Epithelial cell of prostate (primary cell): Measurements from ENCODE around the gene EPHA5.

Experiments used
- DNase-seq: peaks from one replicate; pipeline ENCODE4 v3.0.0-alpha.2; 2011; ENCODE audit warnings: low read depth, low spot score
- H3K27ac ChIP-seq: fragments of 450-650 bp; 2 replicates; pipeline ENCODE4 v1.5.1; 2017; ENCODE audit warnings: mild to moderate bottlenecking

The EPHA5 gene

DNA sequence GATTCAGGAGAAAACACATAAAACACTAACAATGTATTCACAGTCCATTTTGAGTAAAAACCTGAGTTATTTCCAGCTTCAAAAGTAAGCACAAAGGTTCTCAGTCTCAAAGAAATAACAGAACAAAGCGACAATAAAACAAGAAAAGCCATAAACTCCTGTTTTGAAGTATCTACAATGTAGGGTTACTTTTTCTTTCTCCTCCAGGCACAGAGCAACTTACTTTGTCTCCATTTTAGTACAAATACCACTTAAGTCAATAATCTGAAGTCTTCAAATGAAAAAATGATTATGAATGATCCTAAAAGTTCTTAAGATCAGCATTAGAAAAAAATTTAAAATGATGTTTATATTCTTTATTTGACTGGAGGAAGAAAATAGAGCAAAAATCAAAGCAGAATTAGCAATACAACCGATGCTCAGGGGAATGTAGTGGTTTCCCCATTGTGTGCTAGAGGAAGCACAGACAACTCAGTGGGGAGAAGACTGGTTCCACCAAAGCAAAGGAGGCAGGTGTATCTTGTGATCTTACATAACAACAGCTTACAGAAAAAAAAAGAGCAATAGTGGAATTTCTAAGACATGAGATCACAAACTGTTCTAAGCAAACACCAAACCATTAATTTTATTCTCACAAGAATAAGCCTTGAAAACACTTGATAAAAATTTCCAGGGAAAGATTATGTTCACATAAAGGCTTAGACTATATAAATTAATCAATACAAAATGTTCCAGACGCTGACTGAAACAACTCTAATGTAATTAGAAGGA is 35.1 kb downstream of the EPHA5 start:
- no peak for DNase-seq
- no peak overlapping the region for H3K27ac ChIP-seq

DNA sequence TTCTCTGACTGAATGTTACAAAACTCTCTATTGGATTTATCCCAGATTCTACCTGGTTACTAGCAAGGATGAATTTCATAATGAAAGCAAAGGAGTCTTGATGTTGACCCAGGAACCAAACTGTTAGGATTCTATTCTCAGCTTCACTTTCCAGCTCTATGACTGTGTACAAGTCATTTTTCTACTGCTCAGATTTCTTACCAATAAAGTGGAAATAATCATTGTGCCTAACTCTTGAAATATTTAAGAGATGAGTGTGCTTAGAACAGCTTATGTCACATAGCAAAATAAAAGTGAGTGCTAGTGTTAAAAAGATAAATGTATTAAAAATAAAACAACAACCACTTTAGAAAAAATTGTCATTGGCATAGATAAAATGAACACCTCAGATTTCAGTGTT is 45.6 kb downstream of the EPHA5 start:
- DNase-seq: no peak
- no peak overlapping the region for H3K27ac ChIP-seq

DNA sequence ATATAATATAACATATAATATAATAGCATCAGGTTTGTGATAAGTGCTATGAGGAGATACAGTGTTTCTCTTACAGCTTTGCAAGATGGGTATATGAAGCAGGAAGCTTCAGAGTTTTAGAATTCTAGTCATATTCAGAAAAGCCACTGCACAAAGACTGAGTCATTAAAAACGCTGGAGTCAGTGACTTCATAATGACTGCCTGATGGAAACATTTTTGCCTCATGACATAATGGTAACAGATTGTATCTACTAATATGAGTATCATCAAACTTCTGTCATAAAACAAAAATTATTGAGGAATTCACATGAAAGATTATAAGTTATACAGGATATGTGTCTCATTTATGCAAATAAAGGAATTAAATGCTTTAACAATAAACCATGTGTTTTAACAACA is 46.8 kb downstream of the EPHA5 start:
- H3K27ac ChIP-seq: no peak overlapping the region
- DNase-seq: no peak

DNA sequence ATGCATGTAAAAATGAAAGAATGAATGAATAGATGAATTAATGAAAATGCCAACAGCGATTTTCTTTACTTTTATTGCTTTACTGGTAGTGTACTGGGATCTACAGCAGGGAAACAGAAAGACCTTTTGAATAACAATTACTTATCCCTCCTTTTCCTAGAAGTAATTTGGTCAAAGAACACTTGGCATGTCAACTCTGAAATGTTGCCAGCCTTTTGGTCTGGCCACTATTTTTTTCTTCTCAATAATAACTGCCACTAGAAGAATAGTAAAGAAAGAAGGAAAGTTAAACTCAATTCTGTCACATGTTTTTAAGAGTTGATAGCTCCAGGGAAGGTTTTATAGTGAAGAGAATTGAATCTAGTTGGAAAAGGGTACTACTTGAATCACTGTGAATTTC is 52.9 kb downstream of the EPHA5 start:
- no peak for DNase-seq

DNA sequence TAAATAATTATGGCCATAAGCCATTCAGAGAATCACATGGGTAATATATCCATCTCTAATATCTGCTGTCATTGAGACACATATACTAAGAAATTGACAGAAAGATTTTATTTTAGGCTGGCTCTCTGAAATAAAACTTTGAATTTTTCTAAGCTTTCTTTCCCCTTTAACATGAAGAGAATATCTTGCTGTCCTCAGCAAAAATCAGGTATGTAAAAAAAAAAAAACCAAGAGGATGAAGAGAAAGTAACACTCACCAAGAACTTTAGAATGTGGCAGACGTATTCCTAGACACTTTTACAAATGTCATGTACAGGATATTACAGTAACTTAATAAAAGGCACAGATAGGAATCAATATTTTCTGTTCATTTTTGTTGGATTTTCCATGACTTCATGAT is 65.8 kb downstream of the EPHA5 start:
- no peak for DNase-seq
- no peak overlapping the region for H3K27ac ChIP-seq

More for the DNA sequence above, 52.9 kb downstream of the EPHA5 start:
- no peak overlapping the region for H3K27ac ChIP-seq

DNA sequence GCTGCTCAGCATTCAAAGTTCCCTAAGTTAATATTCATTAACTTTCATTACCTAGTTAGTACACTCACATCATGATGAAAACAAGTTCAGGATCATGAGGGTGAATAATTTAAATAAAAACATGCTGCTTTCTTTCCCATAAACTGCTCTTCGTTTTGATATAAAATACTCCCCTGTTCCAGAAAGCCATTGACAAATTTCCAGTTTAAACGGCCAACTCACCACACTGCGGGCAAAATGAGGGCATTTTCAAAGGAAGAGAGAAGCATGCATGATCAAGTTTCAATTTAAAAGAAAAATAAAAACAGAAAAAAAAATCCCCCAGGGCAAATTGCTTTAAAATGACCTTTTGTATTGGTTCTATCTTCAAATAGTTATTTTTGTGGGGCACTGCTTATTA is 69.6 kb downstream of the EPHA5 start:
- H3K27ac ChIP-seq: no peak overlapping the region
- DNase-seq: no peak

DNA sequence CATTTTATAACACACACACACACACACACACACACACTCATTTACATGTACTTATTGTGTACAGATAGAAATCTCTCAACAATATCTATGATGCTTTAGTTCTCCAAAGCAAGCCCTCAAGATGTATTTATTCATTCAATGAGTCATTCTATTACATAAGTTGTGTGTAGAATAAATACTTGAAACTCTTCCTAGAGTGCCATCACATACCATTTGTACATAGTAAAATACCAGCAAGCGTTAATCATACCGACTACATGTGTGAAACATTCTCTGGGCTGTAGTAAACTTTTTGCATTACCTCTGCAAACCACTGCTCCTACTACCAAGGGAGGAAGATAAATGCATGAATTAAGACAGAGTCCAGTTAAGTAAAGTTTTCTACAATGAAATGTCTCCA is 70.9 kb downstream of the EPHA5 start:
- no peak overlapping the region for H3K27ac ChIP-seq
- no peak for DNase-seq

DNA sequence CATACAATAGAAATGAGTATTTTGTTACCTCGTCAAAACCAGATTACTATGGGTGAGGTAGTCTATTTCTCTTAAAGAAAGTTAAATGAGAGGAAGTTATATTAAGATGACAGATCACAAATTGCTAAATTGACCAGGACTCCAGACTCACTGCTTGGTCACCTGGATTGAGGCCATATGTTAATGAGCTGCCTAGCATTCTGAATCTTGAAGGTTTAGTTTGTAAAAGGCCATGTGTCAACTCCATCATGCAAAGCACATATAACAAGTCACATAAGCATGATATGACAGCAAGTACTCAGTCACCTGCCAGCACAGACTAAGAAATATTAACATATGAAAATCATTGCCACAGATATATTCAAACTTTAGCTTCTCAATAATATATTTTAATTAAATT is 72.6 kb downstream of the EPHA5 start:
- H3K27ac ChIP-seq: no peak overlapping the region
- no peak for DNase-seq

DNA sequence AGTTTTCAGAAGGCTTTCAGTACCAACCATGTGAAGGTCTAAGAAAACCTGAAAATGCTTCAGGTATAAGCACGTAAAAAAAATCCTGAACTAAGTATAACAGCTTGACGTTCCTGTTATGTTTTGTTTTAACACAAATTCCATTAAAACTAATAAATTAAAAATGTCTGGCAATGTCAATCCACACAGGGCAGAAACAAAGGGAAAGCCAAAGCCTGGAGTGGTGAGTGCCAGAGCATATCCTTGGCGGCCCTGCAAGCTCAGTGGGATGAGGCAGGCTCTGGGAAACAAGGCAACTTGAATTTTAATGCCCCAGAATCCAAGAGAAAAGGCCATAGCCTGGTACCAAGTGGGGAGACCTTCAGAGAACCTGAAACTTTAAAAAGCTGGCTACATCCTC is 78.2 kb downstream of the EPHA5 start:
- no peak overlapping the region for H3K27ac ChIP-seq
- no peak for DNase-seq

DNA sequence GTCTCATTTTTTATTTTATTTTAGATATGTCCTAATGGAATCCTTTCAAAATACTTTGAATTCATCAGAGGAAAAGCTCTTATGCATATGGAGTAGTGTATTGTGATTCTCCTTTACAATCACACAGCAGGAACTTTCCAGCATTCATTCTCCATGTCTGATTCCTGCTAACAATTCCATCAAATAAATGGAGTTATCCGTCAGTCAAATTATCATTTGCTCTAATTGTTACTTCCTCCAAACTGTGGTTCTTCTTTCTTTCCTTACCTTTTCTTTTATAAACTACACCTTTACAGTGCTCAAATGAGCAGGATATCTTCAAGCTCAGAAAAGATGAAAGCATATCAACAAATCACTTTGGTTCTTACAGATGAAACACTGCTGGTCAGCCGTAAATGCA is 80.4 kb downstream of the EPHA5 start:
- H3K27ac ChIP-seq: no peak overlapping the region

DNA sequence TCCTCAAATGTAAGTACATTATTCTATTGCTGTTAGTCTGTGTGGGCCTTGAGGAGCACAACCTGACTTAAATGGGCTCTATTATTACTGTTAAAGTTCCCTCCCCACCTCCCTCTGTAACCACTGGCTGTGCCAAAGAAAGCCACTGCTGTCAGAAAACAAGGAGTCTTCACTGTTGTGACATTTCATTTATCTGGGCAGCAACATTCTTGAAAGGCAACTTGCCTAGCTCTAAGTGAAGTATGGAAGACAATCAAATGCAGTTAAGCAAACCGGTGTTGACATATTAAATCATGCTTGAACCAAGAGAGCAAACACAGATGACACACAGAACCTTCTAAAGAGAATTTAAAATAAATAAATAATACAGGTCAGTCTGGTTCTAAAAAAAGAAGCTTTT is 81.0 kb downstream of the EPHA5 start:
- no peak for DNase-seq
- no peak overlapping the region for H3K27ac ChIP-seq

More for the DNA sequence above, 80.4 kb downstream of the EPHA5 start:
- no peak for DNase-seq

DNA sequence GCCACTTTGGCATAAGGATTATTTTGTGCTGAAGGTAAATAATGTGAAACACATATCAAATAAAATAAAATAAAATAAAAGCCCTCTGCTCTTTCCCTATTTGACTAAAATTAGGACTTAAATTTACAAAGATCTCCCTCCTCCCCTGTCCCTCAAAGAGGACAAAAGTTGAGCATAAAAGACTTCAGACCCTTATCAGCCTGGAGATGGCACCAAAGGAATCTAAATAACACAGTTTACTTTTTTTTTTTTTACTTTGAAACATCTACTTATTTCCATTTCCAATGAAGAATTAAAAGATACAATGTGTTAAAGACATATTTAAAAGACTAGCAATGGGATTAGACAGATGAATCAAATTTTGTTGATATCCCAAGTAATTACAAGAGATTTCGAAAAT is 89.7 kb downstream of the EPHA5 start:
- DNase-seq: no peak
- no peak overlapping the region for H3K27ac ChIP-seq

DNA sequence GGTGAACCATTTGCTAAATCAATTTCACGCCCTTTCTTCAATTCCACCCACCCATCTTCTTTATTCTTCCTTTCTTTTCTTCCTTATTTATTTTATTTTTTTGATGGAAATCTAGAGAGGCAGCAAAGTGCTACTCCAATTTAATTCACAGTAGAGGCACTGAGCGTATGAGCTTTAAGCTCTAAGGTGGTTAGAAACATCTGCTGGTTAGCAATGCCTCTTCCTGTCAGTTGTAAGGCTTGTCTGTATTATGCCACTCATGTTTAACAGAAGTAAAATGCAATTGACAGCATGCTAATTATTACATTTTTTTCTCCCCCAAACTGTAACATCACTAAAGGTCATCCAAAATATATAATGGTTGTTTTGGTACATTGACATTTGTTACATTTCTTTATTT is 103.8 kb downstream of the EPHA5 start:
- no peak overlapping the region for H3K27ac ChIP-seq
- no peak for DNase-seq

DNA sequence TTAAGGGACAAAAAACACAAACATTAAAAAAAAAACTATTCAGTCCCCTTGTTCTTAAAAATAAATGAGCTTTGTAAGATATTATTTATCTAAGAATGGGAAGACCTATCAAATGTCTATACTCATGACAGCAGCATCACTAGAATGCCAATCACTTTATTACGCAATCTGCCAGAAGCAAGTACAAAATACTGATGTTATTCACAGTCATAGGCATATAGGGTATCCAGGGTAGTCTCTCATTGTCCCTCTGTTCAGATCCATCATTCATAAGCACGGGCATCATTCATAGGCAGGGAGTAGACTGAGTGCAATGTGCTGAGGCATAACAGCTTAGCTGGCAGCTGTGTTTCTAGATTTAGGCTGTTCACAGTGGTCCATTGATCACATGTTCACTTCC is 109.1 kb downstream of the EPHA5 start:
- DNase-seq: no peak
- H3K27ac ChIP-seq: no peak overlapping the region

DNA sequence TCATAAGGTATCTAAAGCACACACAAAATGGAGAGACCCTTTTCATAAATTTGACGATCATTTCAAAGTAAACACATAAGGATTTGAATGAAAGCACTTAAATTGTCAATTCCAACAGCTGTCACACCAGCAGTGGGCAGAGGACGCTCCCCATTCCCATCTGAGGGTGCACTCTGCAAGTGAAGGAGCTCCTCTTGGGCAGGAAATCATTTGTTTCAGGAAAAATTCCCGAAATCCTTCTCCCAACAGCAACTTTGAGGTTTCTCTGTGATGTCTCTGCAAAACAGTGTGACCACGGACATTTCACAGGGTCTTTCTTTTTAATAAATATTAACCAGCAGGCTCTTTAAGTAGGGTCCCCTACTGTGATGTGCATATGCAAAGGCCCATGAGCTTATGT is 111.0 kb downstream of the EPHA5 start:
- H3K27ac ChIP-seq: no peak overlapping the region
- DNase-seq: no peak

DNA sequence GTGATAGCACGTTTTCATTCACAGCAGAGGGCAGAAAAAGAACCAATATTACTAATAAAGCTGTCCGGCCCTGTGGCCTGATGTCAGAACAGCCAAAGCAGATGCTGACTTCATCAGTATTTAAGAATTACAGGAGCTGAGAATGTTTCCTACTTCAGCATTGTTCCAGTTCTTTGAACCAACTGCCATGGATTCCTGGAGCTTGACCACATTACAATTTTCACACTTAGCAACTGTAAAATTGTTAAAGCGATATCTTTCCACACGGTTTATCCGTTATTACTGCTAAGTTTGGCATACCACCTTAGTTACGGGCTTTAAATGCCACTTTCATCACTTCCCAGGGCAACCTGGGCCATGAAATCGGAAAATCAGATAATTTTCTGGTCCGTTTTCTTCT is 118.2 kb downstream of the EPHA5 start:
- H3K27ac ChIP-seq: no peak overlapping the region
- DNase-seq: no peak

DNA sequence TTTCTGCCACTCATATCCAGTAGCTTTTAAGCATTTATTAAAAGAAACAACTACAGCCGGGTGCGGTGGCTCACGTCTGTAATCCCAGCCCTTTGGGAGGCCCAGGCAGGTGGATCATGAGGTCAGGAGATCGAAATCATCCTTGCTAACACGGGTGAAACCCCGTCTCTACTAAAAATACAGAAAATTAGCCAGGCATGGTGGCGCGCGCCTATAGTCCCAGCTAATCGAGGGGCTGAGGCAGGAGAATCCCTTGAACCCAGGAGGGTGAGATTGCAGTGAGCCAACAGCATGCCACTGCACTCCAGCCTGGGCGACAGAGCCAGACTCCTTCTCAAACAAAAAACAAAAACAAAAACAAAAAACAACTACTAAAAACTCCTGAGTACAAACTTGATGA is 119.8 kb downstream of the EPHA5 start:
- H3K27ac ChIP-seq: no peak overlapping the region
- no peak for DNase-seq

DNA sequence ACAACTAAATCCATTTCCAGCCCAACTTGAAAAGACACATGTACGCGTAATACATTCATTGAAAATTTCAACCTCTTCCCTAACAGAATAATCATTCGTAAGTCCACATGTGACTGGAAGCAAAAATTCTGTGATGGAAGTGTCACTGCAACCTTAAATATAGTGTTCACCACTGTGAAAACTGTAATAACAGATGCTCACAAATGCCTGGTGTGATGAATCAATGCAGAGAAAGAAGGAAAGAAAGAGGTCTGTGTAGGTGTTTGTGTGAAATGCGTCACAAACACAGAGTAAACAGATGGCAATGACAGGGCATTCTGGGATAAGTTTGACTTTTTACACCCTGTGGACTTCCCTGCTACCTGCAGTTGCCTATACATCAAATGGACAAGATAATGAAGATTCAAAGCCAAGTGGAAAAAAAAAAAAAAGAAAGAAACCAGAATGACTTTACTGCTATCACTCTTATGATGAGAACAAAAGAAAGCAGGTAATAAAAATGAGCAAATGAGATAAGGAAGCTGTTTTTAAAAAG is 123.3 kb downstream of the EPHA5 start:
- H3K27ac ChIP-seq: no peak overlapping the region
- no peak for DNase-seq

DNA sequence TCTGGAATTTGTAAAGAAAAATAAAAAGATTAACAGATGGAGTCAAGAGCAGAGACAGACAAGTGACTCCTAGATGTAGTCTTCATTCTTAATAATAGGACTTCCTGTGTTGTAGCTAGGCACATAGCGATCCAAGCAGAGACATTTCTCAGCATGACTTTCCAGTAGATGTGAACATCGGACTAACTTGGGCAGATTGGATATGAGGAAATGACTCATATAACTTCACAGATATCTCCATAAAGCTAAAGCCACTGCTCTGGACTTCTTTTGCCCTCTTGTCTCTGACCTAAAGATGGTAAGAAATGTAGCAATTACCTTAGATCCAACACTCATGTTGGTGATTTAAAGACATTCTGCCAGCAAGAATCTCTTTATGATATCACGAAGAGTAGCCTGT is 131.7 kb downstream of the EPHA5 start:
- H3K27ac ChIP-seq: no peak overlapping the region
- DNase-seq: no peak

DNA sequence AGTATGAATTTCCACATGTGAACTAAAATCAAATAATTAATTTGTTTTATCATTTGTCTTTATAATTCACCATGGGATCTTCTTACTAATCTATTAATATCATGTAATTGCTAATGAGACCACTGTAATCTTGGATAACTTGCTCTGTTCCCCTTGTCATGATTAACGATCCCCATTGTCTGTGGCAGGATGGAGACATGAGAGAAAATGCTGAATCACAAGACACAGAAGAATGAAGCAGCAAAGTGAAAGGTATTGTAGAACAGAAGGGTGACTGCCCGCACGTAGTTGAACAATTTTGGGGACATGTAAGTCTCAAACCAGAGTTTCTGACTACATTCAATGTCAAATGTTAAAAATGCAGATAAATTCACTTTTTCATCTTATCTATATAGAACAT is 135.2 kb downstream of the EPHA5 start:
- no peak for DNase-seq

DNA sequence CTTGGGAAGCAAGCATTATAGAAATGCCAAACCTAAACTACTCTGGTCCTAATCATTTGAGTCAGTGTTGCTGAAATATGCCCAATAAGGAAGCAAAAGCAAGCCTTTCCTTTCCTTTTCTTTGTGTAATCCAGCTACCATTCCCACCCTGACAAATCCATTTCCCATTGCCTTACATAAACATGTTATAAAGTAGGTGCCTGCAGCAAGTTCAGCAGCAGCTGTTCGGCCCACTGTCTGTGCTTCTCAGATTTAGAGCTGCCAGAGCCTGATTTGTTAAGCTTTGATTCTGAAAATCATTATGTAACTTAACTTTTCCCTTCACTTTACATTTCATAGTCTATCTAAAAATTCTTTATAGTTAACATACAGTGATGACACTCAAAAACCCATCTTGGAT is 148.6 kb downstream of the EPHA5 start:
- DNase-seq: no peak
- H3K27ac ChIP-seq: no peak overlapping the region

More for the DNA sequence above, 135.2 kb downstream of the EPHA5 start:
- no peak overlapping the region for H3K27ac ChIP-seq

DNA sequence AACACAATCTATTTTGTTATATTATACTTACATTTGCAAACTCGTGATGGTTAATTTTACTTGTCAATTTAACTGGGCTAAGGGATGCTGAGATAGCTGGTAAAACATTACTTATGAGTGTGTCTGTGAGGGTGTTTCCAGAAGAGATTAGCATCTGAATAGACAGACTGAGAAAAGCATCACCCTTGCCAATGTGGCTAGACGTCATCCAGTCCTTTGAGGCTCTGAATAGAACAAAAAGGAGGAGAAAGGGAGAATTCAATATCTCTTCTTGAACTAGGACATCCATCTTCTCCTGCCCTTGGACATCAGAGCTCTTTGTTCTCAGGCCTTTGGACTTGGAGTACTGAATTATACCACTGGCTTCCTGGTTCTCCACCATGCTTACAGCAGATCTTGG is 154.6 kb downstream of the EPHA5 start:
- no peak overlapping the region for H3K27ac ChIP-seq
- DNase-seq: no peak
